HG03442 (cell line): ENCODE data around the gene OR51I2.

Source experiments
- ATAC-seq: cut with Tn5 transposase; IDR thresholded peaks from one replicate; pipeline ENCODE4 v1.9.1; 2021; ENCODE audit warnings: mild to moderate bottlenecking, moderate library complexity; ENCODE audit not compliant: unreplicated experiment

Gene OR51I2

DNA sequence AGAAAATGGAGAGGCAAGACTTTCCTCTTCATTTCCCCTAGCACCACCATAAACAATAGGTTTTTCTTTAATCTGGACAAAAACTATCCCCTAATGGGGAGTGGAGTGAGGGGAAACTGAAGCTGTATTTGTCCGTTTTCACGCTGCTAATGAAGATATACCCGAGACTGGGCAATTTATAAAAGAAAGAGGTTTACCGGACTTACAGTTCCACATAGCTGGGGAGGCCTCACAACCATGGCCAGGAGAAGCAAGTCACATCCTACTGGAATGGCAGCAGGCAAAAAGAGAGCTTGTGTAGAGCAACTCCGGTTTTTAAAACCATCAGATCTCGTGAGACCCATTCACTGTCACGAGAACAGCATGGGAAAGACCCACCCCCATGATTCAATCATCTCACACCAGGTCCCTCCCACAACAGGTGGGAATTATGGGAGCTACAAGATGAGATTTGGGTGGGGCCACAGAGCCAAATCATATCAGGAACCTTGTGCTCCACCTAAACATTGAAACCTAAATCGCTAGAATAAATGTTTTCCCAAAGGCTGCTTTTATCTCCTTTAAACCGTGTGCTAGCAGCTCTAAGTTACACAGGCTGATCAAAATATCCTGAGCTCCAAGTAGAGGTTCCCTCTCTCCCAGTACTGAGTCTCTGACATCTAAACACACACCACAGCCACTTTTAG lies 56.4 kb downstream of the OR51I2 start:
- no peak for ATAC-seq
